HG03175 (cell line): Measurements from ENCODE around the gene FUT7.
"Not testable (repeated sequence)": the region's sequence is repeated elsewhere in the genome, so short reads cannot be mapped to it uniquely, and the experiment has no call there.

Source experiments
- ATAC-seq: cut with Tn5 transposase; IDR thresholded peaks from one replicate; pipeline ENCODE4 v1.9.1; 2021; ENCODE audit warnings: mild to moderate bottlenecking, moderate library complexity; ENCODE audit not compliant: unreplicated experiment

FUT7 gene

GRCh38 chr9:137006116-137007003, 25.5 kb downstream of the FUT7 start:
- ATAC-seq, result no peak

GRCh38 chr9:137004285-137004684, 27.6 kb downstream of the FUT7 start:
- not testable (repeated sequence) for ATAC-seq

GRCh38 chr9:137002646-137003041, 29.2 kb downstream of the FUT7 start:
- ATAC-seq, result no peak

GRCh38 chr9:137001857-137002645, 29.8 kb downstream of the FUT7 start:
- ATAC-seq, result no peak

GRCh38 chr9:137000177-137000930, 31.5 kb downstream of the FUT7 start:
- peak; percentile 71 for ATAC-seq

GRCh38 chr9:136997830-136998234, 34.1 kb downstream of the FUT7 start:
- ATAC-seq, result no peak

- ATAC-seq, result no peak
These were observed 34.5 kb downstream of the FUT7 start for GRCh38 chr9:136997371-136997770.

GRCh38 chr9:136996361-136997292, 35.3 kb downstream of the FUT7 start, which contains the start of gene CLIC3:
TSS of gene CLIC3 (minus strand) at chr9:136996568. CDS start at chr9:136996543, 25 bp downstream.
- no peak for ATAC-seq

- no peak for ATAC-seq
These were observed 36.0 kb downstream of the FUT7 start for GRCh38 chr9:136995772-136996311.

GRCh38 chr9:136995362-136995761, 36.5 kb downstream of the FUT7 start:
- no peak for ATAC-seq

- no peak for ATAC-seq
These were observed 37.0 kb downstream of the FUT7 start for GRCh38 chr9:136994888-136995230.

- no peak for ATAC-seq
These were observed 37.6 kb downstream of the FUT7 start for GRCh38 chr9:136994180-136994887.

- ATAC-seq, result no peak
These were observed 39.0 kb downstream of the FUT7 start for GRCh38 chr9:136992819-136993369.

GRCh38 chr9:136991993-136992818, 39.7 kb downstream of the FUT7 start, which contains the start of gene PAXX:
TSS of gene PAXX (plus strand) at chr9:136992422. CDS start at chr9:136992444, 22 bp downstream.
- peak; percentile 83 for ATAC-seq

- ATAC-seq, result no peak
These were observed 41.5 kb downstream of the FUT7 start for GRCh38 chr9:136990242-136990911.

- ATAC-seq, result no peak
These were observed 43.0 kb downstream of the FUT7 start for GRCh38 chr9:136988872-136989271.

GRCh38 chr9:136985853-136986252, 46.0 kb downstream of the FUT7 start:
- no peak for ATAC-seq
